RWPE1 (cell line): ENCODE data around the gene SCYL2.
"Not testable (repeated sequence)": the region's sequence is repeated elsewhere in the genome, so short reads cannot be mapped to it uniquely, and the experiment has no call there.

Experiments used
- CTCF ChIA-PET: fragments of 350-600 bp; sonication (Branson Sonifier 250); formaldehyde crosslinking; extraction: SDS; loops from one replicate; lab custom pipeline; 2021; lab: Yijun Ruan, JAX
- POLR2A ChIA-PET: fragments of 400-600 bp; formaldehyde crosslinking; extraction: SDS; loops from one replicate; lab custom pipeline; 2020; ENCODE audit warnings: antibody characterized with exemption; ENCODE audit not compliant: low non-redundant PET; lab: Yijun Ruan, JAX
- DNase-seq: peaks from one replicate; pipeline ENCODE4 v3.0.0; 2012; ENCODE audit warnings: low spot score
- H3K27ac ChIP-seq: fragments of 450-650 bp; 2 replicates; pipeline ENCODE4 v1.5.1; 2017
- CTCF ChIP-seq: fragments of 450-650 bp; conservative IDR thresholded peaks from 2 replicates; pipeline ENCODE4 v1.5.1; 2017; ENCODE audit warnings: low read depth, mild to moderate bottlenecking

SCYL2 gene

GRCh38 chr12:100279607-100280244 is 12.7 kb downstream of the SCYL2 start:
- no peak for DNase-seq
- ChIA-PET POLR2A (no interaction called here), CTCF (interaction anchor here (0.7 kb wide), 1 partner anchor 10 kb away, joined by 3 read pairs; no protein-coding TSS in a partner anchor)
- no peak for TF ChIP-seq CTCF
- H3K27ac ChIP-seq: no peak overlapping the region

- H3K27ac ChIP-seq, POLR2A ChIA-PET, CTCF ChIA-PET, DNase-seq: not testable (repeated sequence)
Observed at GRCh38 chr12:100284556-100284955, 17.6 kb downstream of the SCYL2 start.

- no peak overlapping the region for H3K27ac ChIP-seq
- DNase-seq: no peak
- POLR2A ChIA-PET: no interaction called here
- TF ChIP-seq CTCF: no peak
- CTCF ChIA-PET: no interaction called here
Observed at GRCh38 chr12:100289038-100289437, 22.1 kb downstream of the SCYL2 start.

DNA sequence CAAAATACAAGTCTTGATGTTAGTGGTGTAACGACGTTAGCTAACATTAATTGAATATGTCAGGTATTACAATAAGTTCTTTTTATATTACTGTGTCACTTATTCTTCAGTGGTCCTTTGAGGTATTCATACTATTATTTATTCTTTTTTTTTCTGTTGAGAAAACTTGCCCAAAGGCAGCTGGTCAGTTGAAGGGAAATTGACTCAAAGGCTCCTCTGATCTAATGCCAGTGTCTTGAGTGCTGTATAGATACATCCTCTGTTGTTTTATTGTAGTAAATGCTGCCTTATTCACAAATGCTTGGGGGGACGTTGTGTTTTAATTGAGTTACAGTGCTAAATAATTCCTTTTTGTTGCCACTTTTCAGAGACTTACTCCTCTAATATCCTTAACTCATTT is 23.0 kb downstream of the SCYL2 start:
- no peak for TF ChIP-seq CTCF
- DNase-seq: no peak
- H3K27ac ChIP-seq: no peak overlapping the region
- ChIA-PET CTCF (no interaction called here), POLR2A (no interaction called here)

DNA sequence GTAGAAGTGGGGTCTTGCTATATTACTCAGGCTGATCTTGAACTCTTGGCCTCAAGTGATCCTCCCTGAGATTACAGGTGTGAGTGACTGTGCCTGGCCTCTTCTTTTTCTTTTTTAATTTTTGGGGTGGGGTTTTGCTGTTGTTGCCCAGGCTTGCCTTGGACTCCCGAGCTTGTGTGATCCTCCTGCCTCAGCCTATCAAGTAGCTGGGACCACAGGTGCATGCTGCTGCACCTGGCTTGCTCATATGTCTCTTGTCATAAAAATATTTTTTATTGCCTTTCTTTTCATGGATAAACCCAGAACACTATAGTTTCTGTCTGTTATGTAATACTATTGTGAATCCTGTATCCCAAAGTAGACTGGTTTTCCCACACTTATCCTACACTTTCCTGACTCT is 26.0 kb downstream of the SCYL2 start:
- DNase-seq: no peak
- ChIA-PET CTCF (interaction anchor here (0.7 kb wide), 1 partner anchor 25 kb away, joined by 3 read pairs; no protein-coding TSS in a partner anchor), POLR2A (no interaction called here)
- H3K27ac ChIP-seq: no peak overlapping the region
- TF ChIP-seq CTCF: no peak

DNA sequence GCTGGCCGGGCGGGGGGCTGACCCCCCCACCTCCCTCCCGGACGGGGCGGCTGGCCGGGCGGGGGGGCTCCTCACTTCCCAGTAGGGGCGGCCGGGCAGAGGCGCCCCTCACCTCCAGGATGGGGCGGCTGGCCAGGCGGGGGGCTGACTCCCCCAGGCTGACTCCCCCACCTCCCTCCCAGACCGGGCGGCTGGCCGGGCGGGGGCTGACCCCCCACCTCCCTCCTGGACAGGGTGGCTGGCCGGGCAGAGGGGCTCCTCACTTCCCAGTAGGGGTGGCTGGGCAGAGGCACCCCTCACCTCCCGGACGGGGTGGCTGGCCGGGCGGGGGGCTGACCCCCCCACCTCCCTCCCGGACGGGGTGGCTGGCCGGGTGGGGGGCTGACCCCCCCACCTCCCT is 27.4 kb downstream of the SCYL2 start:
- POLR2A ChIA-PET, CTCF ChIA-PET, H3K27ac ChIP-seq, DNase-seq: not testable (repeated sequence)

DNA sequence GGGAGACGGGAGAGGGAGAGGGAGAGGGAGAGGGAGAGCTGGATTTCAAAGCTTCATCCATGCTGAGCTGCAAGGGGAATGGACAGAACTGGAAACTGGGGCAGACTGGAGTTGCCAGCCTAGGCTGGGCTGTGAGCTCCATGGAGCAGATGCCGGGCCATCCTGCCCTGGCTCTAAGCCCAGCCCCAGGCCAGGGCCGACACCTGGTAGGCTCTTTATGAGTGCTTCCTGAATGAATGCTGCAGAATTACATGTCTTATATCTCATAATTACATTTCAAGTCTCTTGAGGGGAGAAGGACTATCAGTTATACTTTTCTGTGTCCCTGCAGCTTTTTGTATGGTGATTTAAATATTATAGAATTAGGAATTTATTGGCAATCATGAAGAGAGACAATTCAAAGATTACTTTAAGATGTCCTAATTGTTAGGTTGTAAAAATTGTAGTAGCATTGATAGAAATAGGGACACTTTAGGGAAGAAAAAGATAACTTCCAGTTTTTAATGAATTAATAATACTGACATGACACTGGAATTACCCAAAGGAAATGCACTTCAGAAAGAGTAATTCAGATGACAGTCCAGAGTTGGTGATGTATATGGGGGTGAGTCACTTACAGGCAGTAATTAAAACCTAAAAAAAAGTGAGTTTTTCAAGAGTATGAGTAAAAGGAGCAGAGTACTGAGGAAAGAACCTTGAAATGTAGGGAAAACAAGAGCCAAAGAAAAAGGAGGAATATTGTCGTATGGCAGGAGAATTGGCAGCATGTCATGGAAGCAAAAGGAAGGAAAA is 29.0 kb downstream of the SCYL2 start:
- ChIA-PET POLR2A (no interaction called here), CTCF (no interaction called here)
- TF ChIP-seq CTCF: no peak
- H3K27ac ChIP-seq: no peak overlapping the region
- DNase-seq: no peak
